ENCODE results near the gene NDUFV2.

- TF ChIP-seq CTCF (IDR thresholded peaks at IDR 0.05 in 4 of 5, conservative IDR thresholded peaks at IDR 0.05 in 1 of 5) (no peak), POLR2A (IDR thresholded peaks at IDR 0.05) (no peak)
These were observed 23.8 kb downstream of the NDUFV2 start for GRCh38 chr18:9126337-9126736.
